Stomach smooth muscle (tissue), 2 donors: ENCODE results near the gene TXNDC12.

Experiments
- H3K27ac ChIP-seq: one replicate; pipeline ENCODE4 v1.7.0; 2013; ENCODE audit warnings: mild to moderate bottlenecking, low read length, inconsistent platforms
- H3K27me3 ChIP-seq, 2 donors: one replicate each; pipeline ENCODE4 v1.7.0; 2013; ENCODE audit warnings: low read length in 2 of 2; ENCODE audit not compliant: insufficient read depth in 2 of 2, control insufficient read depth in 1 of 2
- H3K36me3 ChIP-seq, 2 donors: one replicate each; pipeline ENCODE4 v1.7.0; 2013; ENCODE audit warnings: low read length in 2 of 2; ENCODE audit not compliant: control insufficient read depth in 2 of 2, insufficient read depth in 2 of 2
- H3K4me1 ChIP-seq: one replicate; pipeline ENCODE4 v1.7.0; 2013; ENCODE audit warnings: low read length; ENCODE audit not compliant: control insufficient read depth, insufficient read depth
- H3K4me3 ChIP-seq, 2 donors: one replicate each; pipeline ENCODE4 v1.7.0; 2013; ENCODE audit warnings: low read length in 2 of 2
- H3K9ac ChIP-seq, 2 donors: one replicate each; pipeline ENCODE4 v1.7.0; 2013; ENCODE audit warnings: low read length in 2 of 2, mild to moderate bottlenecking in 1 of 2
- H3K9me3 ChIP-seq, 2 donors: one replicate each; pipeline ENCODE4 v1.7.0; 2013; ENCODE audit warnings: low read length in 2 of 2; ENCODE audit not compliant: control insufficient read depth in 2 of 2
- donor health status: healthy.
- donor health status: Pancreatic carcinoma.

Gene TXNDC12

GRCh38 chr1:52063192-52063591 lies 8.2 kb upstream of the TXNDC12 start:
- Histone ChIP-seq H3K4me3 (no peak overlapping the region), H3K9me3 (no peaks in the 10 kb centered on the region), H3K27ac (no peak overlapping the region), H3K36me3 (peaks cover 25 to 26% of the 10 kb centered on the region in 2 donors), H3K27me3 (no peaks in the 10 kb centered on the region), H3K4me1 (no peaks in the 10 kb centered on the region), H3K9ac (no peak overlapping the region)

- peaks cover 8% of the 10 kb centered on the region for H3K4me1 ChIP-seq
- no peak overlapping the region for H3K4me3 ChIP-seq
- no peak overlapping the region for H3K9ac ChIP-seq
- peaks cover 22% of the 10 kb centered on the region in 2 donors for H3K36me3 ChIP-seq
- H3K27ac ChIP-seq: no peak overlapping the region
- no peaks in the 10 kb centered on the region for H3K27me3 ChIP-seq
- no peaks in the 10 kb centered on the region for H3K9me3 ChIP-seq
Observed at GRCh38 chr1:52060822-52061221, 5.8 kb upstream of the TXNDC12 start.

DNA sequence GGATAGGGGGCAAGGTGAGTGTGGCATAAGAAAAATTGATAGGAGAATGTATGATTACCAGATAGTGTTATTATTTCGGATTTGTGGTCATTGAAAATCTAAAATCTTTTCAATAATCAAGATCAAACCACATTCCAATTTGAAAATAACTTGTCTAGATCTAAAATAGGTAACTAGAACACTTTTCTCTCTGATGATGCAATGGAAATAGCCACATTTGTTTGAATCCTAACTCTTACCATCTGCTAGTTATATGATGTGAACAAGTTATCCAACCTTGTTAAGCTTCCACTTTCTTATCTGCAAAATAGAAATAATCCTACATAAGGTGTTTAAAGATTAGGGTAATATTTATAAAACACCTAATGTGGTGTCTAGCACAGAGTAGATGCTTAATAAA lies 4.9 kb upstream of the TXNDC12 start:
- peaks cover 18 to 22% of the 10 kb centered on the region in 2 donors for H3K36me3 ChIP-seq
- H3K27me3 ChIP-seq: no peaks in the 10 kb centered on the region

GRCh38 chr1:52059321-52059720 lies 4.3 kb upstream of the TXNDC12 start:
- no peaks in the 10 kb centered on the region for H3K9me3 ChIP-seq
- no peaks in the 10 kb centered on the region for H3K27me3 ChIP-seq
- H3K4me3 ChIP-seq: no peak overlapping the region
- peaks cover 15 to 18% of the 10 kb centered on the region in 2 donors for H3K36me3 ChIP-seq
- H3K9ac ChIP-seq: no peak overlapping the region
- peaks cover 17% of the 10 kb centered on the region for H3K4me1 ChIP-seq
- H3K27ac ChIP-seq: no peak overlapping the region

More for the DNA sequence above, 4.9 kb upstream of the TXNDC12 start:
- Histone ChIP-seq H3K27ac (no peak overlapping the region), H3K9ac (no peak overlapping the region), H3K9me3 (no peaks in the 10 kb centered on the region), H3K4me1 (peaks cover 12% of the 10 kb centered on the region), H3K4me3 (no peak overlapping the region)

DNA sequence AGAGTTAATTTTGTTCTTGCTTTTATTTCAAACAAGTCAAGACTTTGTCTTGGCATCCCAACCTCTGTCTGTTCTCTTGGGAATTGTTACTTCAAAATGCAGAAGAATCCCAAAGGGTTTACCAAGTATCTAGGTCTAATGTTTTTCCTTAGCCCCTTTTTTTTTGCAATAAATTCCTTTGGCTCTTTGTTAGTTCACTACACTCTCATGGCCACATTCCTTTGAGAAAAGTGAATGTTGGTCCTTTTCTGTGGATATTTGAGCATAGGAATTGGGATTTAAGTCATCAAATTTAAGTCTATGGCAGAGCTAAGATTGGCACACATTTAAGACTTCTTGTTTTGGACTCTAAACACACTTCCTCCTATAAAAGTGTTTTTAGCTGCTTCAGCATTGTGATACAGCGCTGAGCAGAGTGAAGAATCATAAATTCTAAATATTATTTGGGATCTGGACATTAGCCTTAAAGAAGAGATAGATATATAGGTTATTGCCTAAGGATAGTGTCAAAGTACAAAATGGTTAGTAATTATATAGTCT lies 3.0 kb upstream of the TXNDC12 start:
- H3K4me3 ChIP-seq: no peak overlapping the region
- H3K27me3 ChIP-seq: no peaks in the 10 kb centered on the region
- no peaks in the 10 kb centered on the region for H3K9me3 ChIP-seq
- no peak overlapping the region for H3K27ac ChIP-seq
- H3K9ac ChIP-seq: no peak overlapping the region
- H3K36me3 ChIP-seq: peaks cover 12 to 14% of the 10 kb centered on the region in 2 donors
- H3K4me1 ChIP-seq: peaks cover 20% of the 10 kb centered on the region

DNA sequence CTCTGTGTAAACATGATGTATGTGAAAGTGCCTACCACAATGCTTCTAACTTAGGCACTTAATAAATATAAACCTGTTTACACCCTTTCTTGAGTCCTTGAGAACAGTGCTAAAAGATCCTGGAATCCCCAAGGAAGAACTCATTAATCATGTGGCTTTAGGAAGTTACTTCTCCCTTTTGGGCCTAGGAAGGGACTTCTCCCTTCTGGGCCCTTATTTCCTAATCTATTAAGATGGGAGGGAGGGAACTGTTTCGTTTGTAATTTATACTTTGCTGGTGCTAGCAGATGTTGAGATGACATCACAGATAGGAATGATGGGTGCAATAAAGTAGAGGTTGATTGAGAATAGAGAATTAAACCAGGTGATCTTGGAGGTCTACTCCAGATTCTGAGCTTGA lies 2.3 kb upstream of the TXNDC12 start:
- Histone ChIP-seq H3K27ac (no peak overlapping the region), H3K36me3 (peaks cover 9% of the 10 kb centered on the region in 2 donors), H3K4me3 (peak overlapping the region; percentile 85 to 97), H3K4me1 (peaks cover 20% of the 10 kb centered on the region), H3K9ac (peak overlapping the region in 1 of 2 donors; percentile 75), H3K9me3 (no peaks in the 10 kb centered on the region), H3K27me3 (no peaks in the 10 kb centered on the region)

DNA sequence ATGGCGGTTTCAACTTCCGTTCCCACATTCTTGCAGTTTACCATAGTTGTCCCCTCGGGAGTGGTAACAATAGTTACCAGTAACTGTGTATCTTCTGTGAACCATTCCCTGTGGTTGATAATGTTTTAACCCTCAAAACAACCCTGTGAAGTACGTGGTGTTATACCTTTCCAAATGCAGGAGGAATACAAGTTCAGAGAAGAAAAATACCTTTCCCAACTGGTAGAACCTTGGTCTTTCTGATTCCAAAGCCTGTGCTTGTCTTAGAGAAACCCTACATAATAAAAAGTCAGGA lies 1.9 kb upstream of the TXNDC12 start:
- Histone ChIP-seq H3K27ac (peak overlapping the region; percentile 62), H3K9ac (peak overlapping the region; percentile 75 to 89), H3K27me3 (no peaks in the 10 kb centered on the region), H3K36me3 (peaks cover 9% of the 10 kb centered on the region in 2 donors), H3K4me3 (peak overlapping the region; percentile 85 to 97), H3K4me1 (peaks cover 20% of the 10 kb centered on the region), H3K9me3 (no peaks in the 10 kb centered on the region)

DNA sequence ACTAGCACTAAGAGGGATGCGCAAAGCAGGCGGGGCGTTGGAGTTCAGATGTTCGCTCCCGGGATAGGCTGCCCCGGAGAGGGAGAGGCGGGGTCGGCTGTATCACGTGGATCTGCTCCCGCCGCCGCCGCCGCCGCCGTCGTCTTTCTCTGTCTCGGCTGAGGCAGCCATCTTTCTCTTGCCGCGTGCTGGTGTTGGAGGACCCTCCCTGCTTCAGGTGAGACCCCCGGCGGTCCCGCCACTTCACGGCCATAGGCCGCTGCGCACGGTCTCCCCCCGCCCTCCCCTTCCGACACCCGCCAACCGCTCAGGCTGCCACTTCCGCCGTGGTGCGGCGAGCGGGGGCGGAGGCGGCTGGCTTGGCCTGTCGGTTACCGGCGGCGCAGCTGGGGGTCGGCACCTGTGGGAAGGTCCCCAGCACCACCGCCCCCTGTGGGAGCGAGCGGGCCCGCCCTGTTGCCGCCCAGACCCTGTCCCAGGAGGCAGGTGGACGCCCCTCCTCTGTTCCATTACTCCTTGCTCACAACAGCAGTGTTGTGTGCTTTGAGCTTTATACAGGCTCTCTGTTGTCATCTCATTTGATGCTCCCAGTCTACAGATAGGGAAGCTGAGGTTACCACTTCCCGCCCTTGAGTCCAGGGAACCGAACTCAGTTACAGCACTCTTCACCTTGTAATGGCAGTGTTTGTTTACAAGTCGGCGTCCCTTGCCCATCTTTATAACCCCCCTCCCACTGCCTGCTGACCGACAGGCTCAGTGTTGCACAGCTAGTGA lies 1.4 kb upstream of the TXNDC12 start, which contains the start of gene BTF3L4:
Gene BTF3L4, plus strand, starts transcription at position 133 of the 774 bp plus-strand sequence. CDS start 3,553 bp downstream, outside the sequence.
- Histone ChIP-seq H3K27ac (peak within 1 kb of the TSS; percentile 83), H3K4me1 (peaks cover 20% of the 10 kb centered on the region), H3K9me3 (no peaks in the 10 kb centered on the region), H3K27me3 (no peaks in the 10 kb centered on the region), H3K36me3 (peaks cover 9% of the 10 kb centered on the region in 2 donors), H3K9ac (peak within 1 kb of the TSS; percentile 81 to 94), H3K4me3 (peak within 1 kb of the TSS; percentile 85 to 97)

- peaks cover 6 to 7% of the 10 kb centered on the region in 2 donors for H3K36me3 ChIP-seq
Observed at GRCh38 chr1:52055866-52056162, 823 bp upstream of the TXNDC12 start.

GRCh38 chr1:52054496-52055065 lies 410 bp downstream of the TXNDC12 start:
- Histone ChIP-seq H3K27ac (peak overlapping the region; percentile 83), H3K9ac (peak overlapping the region; percentile 81 to 94), H3K27me3 (no peaks in the 10 kb centered on the region)

More at GRCh38 chr1:52055866-52056162, 823 bp upstream of the TXNDC12 start:
- H3K9me3 ChIP-seq: no peaks in the 10 kb centered on the region
- H3K27ac ChIP-seq: peak overlapping the region; percentile 83
- peaks cover 20% of the 10 kb centered on the region for H3K4me1 ChIP-seq
- H3K27me3 ChIP-seq: no peaks in the 10 kb centered on the region
- peak overlapping the region; percentile 81 to 94 for H3K9ac ChIP-seq
- peak overlapping the region; percentile 85 to 97 for H3K4me3 ChIP-seq

GRCh38 chr1:52053862-52054261 lies 1.1 kb downstream of the TXNDC12 start:
- Histone ChIP-seq H3K36me3 (peaks cover 0 to 3% of the 10 kb centered on the region in 2 donors), H3K27me3 (no peaks in the 10 kb centered on the region), H3K9ac (no peak overlapping the region), H3K9me3 (no peaks in the 10 kb centered on the region), H3K27ac (no peak overlapping the region), H3K4me3 (peak overlapping the region in 1 of 2 donors; percentile 97), H3K4me1 (peaks cover 20% of the 10 kb centered on the region)

More at GRCh38 chr1:52054496-52055065, 410 bp downstream of the TXNDC12 start:
- peaks cover 0 to 3% of the 10 kb centered on the region in 2 donors for H3K36me3 ChIP-seq
- no peaks in the 10 kb centered on the region for H3K9me3 ChIP-seq
- peaks cover 20% of the 10 kb centered on the region for H3K4me1 ChIP-seq
- peak overlapping the region; percentile 85 to 97 for H3K4me3 ChIP-seq
